ENCODE measurements around the gene PDLIM5.

PDLIM5 gene

DNA sequence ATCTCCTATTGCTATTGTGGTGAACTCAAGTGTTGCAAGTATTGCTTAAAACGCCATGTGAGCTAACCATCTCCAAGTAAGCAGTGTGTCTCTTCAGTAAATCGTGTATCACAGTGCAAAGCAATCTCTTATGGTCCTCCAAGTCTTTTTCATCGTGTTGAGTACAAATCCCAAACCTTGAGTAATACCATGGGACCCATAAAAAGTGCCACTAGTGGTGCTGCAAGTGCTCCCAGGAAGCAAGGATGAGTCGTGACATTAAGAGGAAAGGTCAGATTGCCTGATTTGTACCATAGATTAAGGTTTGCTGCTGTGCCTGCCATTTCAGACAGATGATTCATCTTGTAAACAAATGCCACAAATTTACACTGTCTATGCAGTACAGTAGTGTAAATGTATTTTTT, 239.1 kb downstream of the PDLIM5 start:
- DNase-seq, result no peak
- Histone ChIP-seq H3K36me3 (no peaks in the 10 kb centered on the region), H3K27me3 (no peaks in the 10 kb centered on the region), H3K4me3 (ENCODE audit: low read depth, low read length) (no peak overlapping the region), H3K4me1 (peaks cover 3% of the 10 kb centered on the region; the same call in 1 of the 2 replicates), H3K9me3 (no peaks in the 10 kb centered on the region)
- TF ChIP-seq, protein P1, sequence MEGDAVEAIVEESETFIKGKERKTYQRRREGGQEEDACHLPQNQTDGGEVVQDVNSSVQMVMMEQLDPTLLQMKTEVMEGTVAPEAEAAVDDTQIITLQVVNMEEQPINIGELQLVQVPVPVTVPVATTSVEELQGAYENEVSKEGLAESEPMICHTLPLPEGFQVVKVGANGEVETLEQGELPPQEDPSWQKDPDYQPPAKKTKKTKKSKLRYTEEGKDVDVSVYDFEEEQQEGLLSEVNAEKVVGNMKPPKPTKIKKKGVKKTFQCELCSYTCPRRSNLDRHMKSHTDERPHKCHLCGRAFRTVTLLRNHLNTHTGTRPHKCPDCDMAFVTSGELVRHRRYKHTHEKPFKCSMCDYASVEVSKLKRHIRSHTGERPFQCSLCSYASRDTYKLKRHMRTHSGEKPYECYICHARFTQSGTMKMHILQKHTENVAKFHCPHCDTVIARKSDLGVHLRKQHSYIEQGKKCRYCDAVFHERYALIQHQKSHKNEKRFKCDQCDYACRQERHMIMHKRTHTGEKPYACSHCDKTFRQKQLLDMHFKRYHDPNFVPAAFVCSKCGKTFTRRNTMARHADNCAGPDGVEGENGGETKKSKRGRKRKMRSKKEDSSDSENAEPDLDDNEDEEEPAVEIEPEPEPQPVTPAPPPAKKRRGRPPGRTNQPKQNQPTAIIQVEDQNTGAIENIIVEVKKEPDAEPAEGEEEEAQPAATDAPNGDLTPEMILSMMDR (IDR thresholded peaks at IDR 0.05; ENCODE audit: low read depth, low read length), result no peak

DNA sequence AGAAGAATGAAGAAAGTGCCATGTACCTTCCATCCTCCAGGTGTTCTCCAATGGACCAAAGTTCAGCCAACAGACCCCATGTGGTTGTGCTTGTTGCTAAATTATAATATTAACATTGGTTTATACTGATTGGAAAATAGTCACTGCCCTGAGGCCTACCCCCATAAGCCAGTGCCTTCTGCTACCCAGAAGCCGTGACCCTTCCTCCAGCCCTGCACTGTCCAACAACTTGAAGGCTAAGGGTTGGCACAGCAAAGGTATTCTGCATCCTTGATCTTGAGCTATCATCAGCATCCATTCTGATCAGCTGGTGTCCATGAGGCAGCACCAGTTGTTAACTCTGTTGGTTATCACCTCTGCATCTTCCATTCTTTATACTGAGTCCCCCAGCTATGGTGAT, 239.8 kb downstream of the PDLIM5 start:
- H3K9me3 ChIP-seq, result no peaks in the 10 kb centered on the region
- no peak for DNase-seq
- no peaks in the 10 kb centered on the region for H3K36me3 ChIP-seq
- no peaks in the 10 kb centered on the region for H3K27me3 ChIP-seq
- peaks cover 3% of the 10 kb centered on the region; the same call in 1 of the 2 replicates for H3K4me1 ChIP-seq
- H3K4me3 ChIP-seq (ENCODE audit: low read depth, low read length), result no peak overlapping the region
- TF ChIP-seq, protein P1 (IDR thresholded peaks at IDR 0.05; ENCODE audit: low read depth, low read length), result no peak

DNA sequence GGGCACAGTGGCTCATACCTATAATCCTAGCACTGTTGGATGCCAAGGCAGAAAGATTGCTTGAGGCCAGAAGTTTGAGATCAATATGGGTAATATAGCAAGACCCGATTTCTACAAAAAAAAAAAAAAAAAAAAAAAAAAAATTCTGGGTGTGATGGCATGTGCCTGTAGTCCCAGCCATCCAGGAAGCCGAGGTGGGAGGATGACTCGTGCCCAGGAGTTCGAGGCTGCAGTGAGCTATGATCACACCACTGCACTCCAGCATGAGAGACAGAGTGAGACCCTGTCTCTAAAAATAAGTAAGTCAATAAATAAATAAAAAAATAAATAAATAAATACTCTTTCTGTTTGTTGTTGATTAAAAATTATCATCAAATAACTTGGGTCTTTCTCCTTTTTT, 243.6 kb downstream of the PDLIM5 start:
- Histone ChIP-seq H3K4me1 (no peaks in the 10 kb centered on the region), H3K27me3 (no peaks in the 10 kb centered on the region)

DNA sequence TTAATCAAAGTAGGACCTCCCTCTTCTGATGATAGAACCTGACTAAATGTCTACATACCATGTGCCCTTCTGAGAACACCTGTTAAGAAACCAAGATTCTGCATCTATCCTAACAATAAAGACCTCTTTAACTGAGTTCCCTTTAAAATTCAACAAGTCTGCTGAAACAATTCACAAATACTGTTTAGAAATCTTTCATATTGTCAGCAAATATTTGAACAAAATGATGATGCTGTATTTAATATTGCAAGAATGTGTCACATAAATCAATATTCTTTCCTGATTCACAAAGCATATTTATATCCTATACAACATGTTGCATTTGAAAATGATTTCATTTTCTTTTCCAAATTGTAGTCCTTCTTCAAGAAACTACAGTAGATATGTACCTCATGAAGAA, 246.4 kb downstream of the PDLIM5 start:
- no peak for DNase-seq
- Histone ChIP-seq H3K4me1 (no peaks in the 10 kb centered on the region), H3K9me3 (no peaks in the 10 kb centered on the region), H3K36me3 (no peaks in the 10 kb centered on the region), H3K4me3 (ENCODE audit: low read depth, low read length) (no peak overlapping the region), H3K27me3 (no peaks in the 10 kb centered on the region)
- TF ChIP-seq, protein P1 (IDR thresholded peaks at IDR 0.05; ENCODE audit: low read depth, low read length), result no peak

More for the DNA sequence above, 243.6 kb downstream of the PDLIM5 start:
- Histone ChIP-seq H3K9me3 (no peaks in the 10 kb centered on the region), H3K4me3 (ENCODE audit: low read depth, low read length) (no peak overlapping the region), H3K36me3 (no peaks in the 10 kb centered on the region)
- TF ChIP-seq, protein P1 (IDR thresholded peaks at IDR 0.05; ENCODE audit: low read depth, low read length), result no peak
- DNase-seq, result no peak

DNA sequence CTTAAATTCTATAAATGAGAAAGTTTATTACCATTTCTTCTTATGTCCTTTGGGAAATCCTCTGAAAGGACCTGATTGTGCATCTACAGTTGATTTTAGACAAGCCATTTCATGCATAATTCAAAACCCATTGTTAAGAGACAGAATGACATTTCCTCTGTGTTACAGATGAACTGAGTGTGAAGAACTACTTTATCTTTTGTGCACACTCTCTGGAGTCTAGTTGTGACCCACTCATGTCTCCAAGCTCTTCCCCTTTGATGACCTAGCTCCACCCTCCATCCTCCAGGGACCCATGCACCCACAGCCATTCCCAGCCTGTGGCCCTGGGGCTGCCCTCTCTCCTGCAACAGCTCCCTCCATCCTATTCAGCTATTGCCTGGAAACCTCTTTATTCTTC, 248.6 kb downstream of the PDLIM5 start:
- TF ChIP-seq, protein P1 (IDR thresholded peaks at IDR 0.05; ENCODE audit: low read depth, low read length), result no peak
- H3K27me3 ChIP-seq, result no peaks in the 10 kb centered on the region
- no peak overlapping the region for H3K4me3 ChIP-seq (ENCODE audit: low read depth, low read length)
- no peaks in the 10 kb centered on the region for H3K36me3 ChIP-seq
- no peak for DNase-seq
- H3K4me1 ChIP-seq, result no peaks in the 10 kb centered on the region
- H3K9me3 ChIP-seq, result no peaks in the 10 kb centered on the region

DNA sequence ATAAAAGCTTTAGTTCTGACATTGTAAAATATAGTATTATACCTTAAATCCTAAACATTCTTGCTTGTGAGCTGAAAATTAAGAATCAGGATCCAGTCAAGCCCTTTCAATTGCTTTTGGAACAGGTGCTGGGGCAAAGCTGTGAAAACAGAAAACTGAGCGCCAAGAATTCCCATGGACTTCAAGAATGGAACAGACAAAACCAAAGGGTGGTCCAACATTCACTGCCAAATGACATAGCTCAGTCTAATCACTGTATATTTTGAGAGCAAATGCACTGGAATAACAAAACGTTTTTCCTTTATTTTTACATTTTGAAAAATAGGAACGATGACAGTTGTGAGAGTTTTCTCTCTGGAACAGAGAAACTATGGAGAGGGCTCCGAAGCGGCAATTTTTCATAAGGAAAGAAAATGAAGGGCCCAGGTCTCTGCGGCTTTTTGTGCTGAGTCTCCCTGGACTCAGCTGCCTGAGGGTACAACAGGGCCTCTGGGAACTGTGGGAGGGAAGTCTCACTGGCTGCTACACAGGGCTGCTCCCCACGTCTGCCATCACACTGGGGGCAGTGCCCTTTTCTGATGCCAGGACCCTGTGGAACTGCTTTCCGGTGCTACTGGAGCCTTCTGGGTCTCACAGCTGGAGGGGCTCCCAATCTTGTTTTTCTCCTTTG, 250.0 kb downstream of the PDLIM5 start:
- Histone ChIP-seq H3K4me3 (ENCODE audit: low read depth, low read length) (no peak overlapping the region), H3K4me1 (no peaks in the 10 kb centered on the region), H3K36me3 (no peaks in the 10 kb centered on the region), H3K9me3 (no peaks in the 10 kb centered on the region), H3K27me3 (no peaks in the 10 kb centered on the region)
- TF ChIP-seq, protein P1 (IDR thresholded peaks at IDR 0.05; ENCODE audit: low read depth, low read length), result no peak
- DNase-seq, result no peak

Measured in BE2C (cell line).